Activated T-cell treated with anti-CD3 and anti-CD28 coated beads for 24 hours (primary cell): ENCODE data around the gene CYB561.
A peak's percentile ranks its signal among the peaks of the same experiment; 100 is the strongest.

Experiments used
- DNase-seq: peaks from one replicate; pipeline ENCODE4 v3.0.0-alpha.2; 2020; ENCODE audit warnings: low read depth

Gene CYB561

GRCh38 chr17:63451150-63451549, 5.0 kb upstream of the CYB561 start:
- DNase-seq = no peak

GRCh38 chr17:63450551-63450950, 4.4 kb upstream of the CYB561 start:
- no peak for DNase-seq

GRCh38 chr17:63448655-63449054, 2.5 kb upstream of the CYB561 start:
- DNase-seq = no peak

- DNase-seq = no peak
Observed at GRCh38 chr17:63447471-63448009, 1.4 kb upstream of the CYB561 start.

GRCh38 chr17:63446753-63447470, 806 bp upstream of the CYB561 start:
- peak; percentile 20 for DNase-seq

GRCh38 chr17:63445571-63445953, 544 bp downstream of the CYB561 start:
- peak; percentile 36 for DNase-seq

- DNase-seq = no peak
Observed at GRCh38 chr17:63445065-63445464, 1.0 kb downstream of the CYB561 start.

GRCh38 chr17:63444457-63444856, 1.6 kb downstream of the CYB561 start:
- no peak for DNase-seq

GRCh38 chr17:63443053-63443452, 3.1 kb downstream of the CYB561 start:
- no peak for DNase-seq

GRCh38 chr17:63442549-63443035, 3.5 kb downstream of the CYB561 start:
- no peak for DNase-seq

GRCh38 chr17:63442074-63442473, 4.0 kb downstream of the CYB561 start:
- no peak for DNase-seq

GRCh38 chr17:63441654-63442053, 4.5 kb downstream of the CYB561 start:
- DNase-seq = no peak

GRCh38 chr17:63440770-63441335, 5.3 kb downstream of the CYB561 start:
- DNase-seq = no peak

- no peak for DNase-seq
Observed at GRCh38 chr17:63440127-63440769, 5.9 kb downstream of the CYB561 start.

GRCh38 chr17:63439687-63440086, 6.4 kb downstream of the CYB561 start:
- no peak for DNase-seq

GRCh38 chr17:63438092-63439051, 7.7 kb downstream of the CYB561 start:
- no peak for DNase-seq

GRCh38 chr17:63437287-63438091, 8.6 kb downstream of the CYB561 start:
- DNase-seq = no peak

GRCh38 chr17:63436523-63437110, 9.5 kb downstream of the CYB561 start:
- DNase-seq = no peak

GRCh38 chr17:63435681-63436522, 10.2 kb downstream of the CYB561 start:
- no peak for DNase-seq
